Measurements from ENCODE around the gene SOX10.
"Not testable (repeated sequence)": the region's sequence is repeated elsewhere in the genome, so short reads cannot be mapped to it uniquely, and the experiment has no call there.

The SOX10 gene

GRCh38 chr22:37959231-37959825 is 25.0 kb downstream of the SOX10 start:
- DNase-seq: no peak

GRCh38 chr22:37957232-37957631 is 27.1 kb downstream of the SOX10 start:
- no peak for DNase-seq

GRCh38 chr22:37955825-37956397 is 28.4 kb downstream of the SOX10 start:
- not testable (repeated sequence) for DNase-seq

- DNase-seq: no peak
Observed at GRCh38 chr22:37954686-37955085, 29.7 kb downstream of the SOX10 start.

- DNase-seq: peak; percentile 97
Observed at GRCh38 chr22:37953437-37954179, 30.7 kb downstream of the SOX10 start, which contains the start of the genes C22orf23 and POLR2F. Gene C22orf23 (minus strand): TSS chr22:37953601. CDS start chr22:37953149, 452 bp downstream. Gene POLR2F (plus strand): TSS chr22:37953699. CDS start chr22:37953788, 89 bp downstream.

GRCh38 chr22:37953062-37953436 is 31.3 kb downstream of the SOX10 start:
- DNase-seq: no peak

- not testable (repeated sequence) for DNase-seq
Observed at GRCh38 chr22:37952629-37953028, 31.7 kb downstream of the SOX10 start.

DNA sequence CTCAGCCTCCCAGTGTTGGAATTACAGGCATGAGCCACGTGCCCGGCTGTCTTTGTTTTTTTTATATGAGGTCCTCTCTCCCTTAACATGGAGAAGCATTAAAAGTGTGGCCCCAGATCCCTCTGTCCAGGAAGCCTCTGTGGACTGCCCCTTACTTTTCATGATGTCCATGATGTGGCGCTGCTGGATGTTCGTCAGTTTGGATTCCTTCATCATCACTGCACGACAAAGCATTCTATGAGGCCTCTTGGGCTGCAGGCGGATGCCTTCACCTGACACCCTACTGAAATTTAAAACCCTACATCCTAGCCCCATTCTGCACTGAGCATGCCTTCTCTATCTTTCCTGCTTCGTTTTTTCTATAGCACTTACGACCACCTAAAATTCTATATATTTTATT is 33.0 kb downstream of the SOX10 start:
- DNase-seq: no peak

- not testable (repeated sequence) for DNase-seq
Observed at GRCh38 chr22:37947142-37947795, 37.1 kb downstream of the SOX10 start.

DNA sequence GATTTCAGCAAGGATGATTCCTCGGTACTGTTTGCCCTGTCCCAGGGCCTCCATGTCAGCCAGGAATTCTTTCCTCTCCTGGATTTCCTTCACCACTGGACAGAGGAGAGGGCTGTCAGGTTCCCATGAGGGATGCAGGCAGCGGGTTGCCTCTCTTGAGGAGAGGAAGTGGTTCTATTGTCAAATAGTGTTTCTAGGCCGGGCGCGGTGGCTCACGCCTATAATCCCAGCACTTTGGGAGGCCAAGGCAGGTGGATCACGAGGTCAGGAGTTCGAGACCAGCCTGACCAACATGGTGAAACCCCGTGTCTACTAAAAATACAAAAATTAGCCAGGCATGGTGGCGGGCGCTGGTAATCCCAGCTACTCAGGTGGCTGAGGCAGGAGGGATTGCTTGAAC is 39.9 kb downstream of the SOX10 start:
- DNase-seq: not testable (repeated sequence)

GRCh38 chr22:37943825-37944198 is 40.5 kb downstream of the SOX10 start:
- DNase-seq: no peak

DNA sequence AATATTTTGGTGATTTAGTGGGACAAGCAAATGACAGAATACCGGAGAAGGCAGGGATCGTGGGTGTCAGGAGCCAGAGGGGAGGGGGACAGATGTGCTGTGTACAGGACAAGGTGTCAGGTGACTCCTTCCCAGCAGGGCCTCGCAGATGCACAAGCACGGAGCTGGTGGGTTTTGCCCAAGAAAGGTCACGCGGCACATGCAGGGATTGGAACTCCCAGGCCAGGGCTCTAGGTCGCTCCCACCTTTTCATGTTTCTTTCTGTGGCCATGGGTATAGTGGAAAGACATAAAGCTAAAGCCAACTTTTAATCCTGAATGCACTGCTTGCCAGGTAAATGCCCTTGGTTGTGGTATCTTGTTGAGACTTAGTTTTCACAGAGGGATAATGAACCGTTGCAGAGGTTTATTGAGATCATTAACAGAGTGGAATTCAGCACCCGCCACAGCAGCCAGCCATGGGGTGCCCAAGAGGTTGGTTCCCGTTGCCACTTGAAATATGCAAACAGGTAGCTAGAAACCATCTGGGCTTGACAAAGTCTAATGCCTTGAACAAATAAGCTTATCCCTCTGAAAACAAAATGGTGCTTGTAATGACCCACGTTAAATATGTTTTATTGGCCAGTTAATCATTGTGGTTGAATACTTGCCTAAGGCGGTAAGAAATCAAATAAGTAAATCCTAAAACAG is 41.1 kb downstream of the SOX10 start:
- no peak for DNase-seq

DNA sequence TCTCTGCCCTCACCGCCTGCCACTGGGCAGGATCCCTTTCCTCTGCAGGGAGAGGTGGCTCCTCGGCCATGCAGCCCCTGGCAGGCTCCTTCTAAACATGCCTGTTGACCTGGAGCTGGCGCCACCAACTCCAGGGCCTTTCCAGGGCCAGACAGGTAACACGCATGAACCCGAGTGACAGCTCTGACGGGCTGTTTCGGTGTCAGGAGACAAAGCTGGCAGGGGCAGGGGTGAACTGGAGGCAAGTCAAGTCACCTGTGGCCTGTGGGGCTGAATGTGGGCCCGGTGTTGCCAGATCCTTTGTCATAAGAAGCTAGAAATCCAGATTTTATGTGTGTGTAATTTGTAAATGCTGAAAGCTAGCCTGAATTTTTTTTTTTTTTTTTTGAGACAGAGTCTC is 42.2 kb downstream of the SOX10 start:
- no peak for DNase-seq

DNA sequence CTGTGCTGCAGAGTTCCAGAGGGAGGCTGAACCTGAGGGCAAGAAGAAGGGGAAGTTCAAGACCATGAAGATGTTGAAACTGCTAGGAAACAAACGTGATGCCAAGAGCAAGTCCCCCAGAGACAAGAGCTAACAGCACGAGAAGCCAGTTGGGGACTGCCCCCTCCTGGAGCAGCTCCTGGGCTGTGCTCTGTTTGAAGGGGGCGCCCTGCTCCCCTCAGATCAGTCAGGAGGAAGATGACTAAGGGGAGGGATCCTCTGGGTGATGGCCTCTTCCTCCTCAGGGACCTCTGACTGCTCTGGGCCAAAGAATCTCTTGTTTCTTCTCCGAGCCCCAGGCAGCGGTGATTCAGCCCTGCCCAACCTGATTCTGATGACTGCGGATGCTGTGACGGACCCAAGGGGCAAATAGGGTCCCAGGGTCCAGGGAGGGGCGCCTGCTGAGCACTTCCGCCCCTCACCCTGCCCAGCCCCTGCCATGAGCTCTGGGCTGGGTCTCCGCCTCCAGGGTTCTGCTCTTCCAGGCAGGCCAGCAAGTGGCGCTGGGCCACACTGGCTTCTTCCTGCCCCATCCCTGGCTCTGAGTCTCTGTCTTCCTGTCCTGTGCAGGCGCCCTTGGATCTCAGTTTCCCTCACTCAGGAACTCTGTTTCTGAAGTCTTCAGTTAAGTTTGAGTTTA is 43.5 kb downstream of the SOX10 start:
- no peak for DNase-seq

DNA sequence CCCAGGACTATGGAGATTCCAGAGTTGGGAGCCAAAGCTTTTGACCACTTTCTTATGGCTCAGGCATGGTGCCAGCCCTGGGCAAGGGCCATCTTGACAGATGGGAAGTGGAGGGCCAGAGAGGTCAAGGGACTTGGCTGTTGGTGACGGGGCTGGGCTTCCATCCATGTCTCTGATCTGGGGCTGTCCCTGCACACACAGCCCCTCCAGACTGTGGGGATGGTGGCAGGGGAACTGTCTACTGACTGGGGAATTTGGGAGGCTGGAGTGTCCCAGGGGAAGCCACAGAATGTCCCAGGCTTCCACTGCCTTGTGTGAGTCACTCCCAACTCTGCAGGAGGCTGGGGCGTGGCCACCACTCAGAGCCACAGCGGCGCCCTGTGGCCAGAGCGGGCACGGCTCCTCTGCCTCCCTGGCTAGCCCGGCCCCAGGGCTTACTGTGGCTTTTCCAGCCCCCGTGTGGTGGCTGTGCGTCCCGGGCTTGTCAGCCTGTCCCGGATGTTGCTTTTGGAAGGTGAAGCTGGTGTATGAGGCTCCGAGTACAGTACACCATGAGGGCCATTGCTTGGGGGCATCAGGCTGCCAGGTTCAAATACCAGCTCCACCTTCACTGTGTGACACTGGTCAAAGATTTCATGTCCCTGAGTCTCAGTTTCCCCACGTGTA is 50.5 kb downstream of the SOX10 start:
- DNase-seq: peak; percentile 90

GRCh38 chr22:37932821-37933578 is 51.4 kb downstream of the SOX10 start:
- no peak for DNase-seq

- no peak for DNase-seq
Observed at GRCh38 chr22:37932401-37932800, 52.0 kb downstream of the SOX10 start.

GRCh38 chr22:37931893-37932389 is 52.4 kb downstream of the SOX10 start:
- no peak for DNase-seq

DNA sequence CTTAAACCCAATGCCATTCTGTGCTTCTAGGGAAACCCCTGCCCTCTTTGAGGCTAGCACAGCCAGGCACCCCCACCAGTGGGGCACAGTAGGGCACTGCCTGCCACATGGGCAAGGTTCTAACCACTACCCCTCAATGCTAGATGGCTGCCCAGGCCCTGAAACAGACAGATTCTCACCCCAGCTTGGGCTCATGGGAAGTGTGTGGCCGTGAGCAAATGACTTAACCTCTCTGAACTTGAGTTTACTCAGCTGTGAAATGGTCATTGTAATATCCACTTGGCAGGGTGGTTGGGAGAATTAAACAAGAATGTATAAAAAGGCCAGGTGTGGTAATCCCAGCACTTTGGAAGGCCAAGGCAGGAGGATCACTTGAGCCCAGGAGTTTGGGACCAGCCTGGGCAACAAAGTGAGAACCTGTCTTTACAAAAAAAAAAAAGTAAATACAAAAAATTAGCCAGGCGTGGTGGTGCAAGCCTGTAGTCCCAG is 53.4 kb downstream of the SOX10 start:
- DNase-seq: no peak

- peak; percentile 31 for DNase-seq
Observed at GRCh38 chr22:37930270-37930951, 53.9 kb downstream of the SOX10 start.
